ENCODE data around the gene SEC22B.
"Not testable (repeated sequence)": the region's sequence is repeated elsewhere in the genome, so short reads cannot be mapped to it uniquely, and the experiment has no call there.

- not testable (repeated sequence) for TF ChIP-seq CTCF (conservative IDR thresholded peaks at IDR 0.05; ENCODE audit: low read length); EZH2phosphoT487 (IDR thresholded peaks at IDR 0.05; ENCODE audit: borderline replicate concordance)
Measured at GRCh38 chr1:120144626-120145025, 31.7 kb downstream of the SEC22B start.

Measured in Loucy (cell line).